ENCODE measurements around the gene STX3. TPM values are rescaled to one million over a fixed set of nuclear protein-coding genes. Genes with fewer than 3 reads are reported as not detected.
A peak's percentile ranks its signal among the peaks of the same experiment; 100 is the strongest.

STX3 gene
- total RNA-seq, 1 experiment from 2014 or later: 178 TPM

GRCh38 chr11:59773083-59773440, 17.9 kb downstream of the STX3 start:
- CTCF ChIA-PET: interaction anchor here (0.7 to 1.8 kb wide), 2 partner anchors 18 to 709 kb away, joined by 4 read pairs; partner anchors contain the start of gene STX3
- peaks cover 67% of the 10 kb centered on the region for H3K36me3 Mint-ChIP-seq (ENCODE audit: insufficient read depth, unreplicated experiment)
- H3K4me1 Mint-ChIP-seq (ENCODE audit: low read depth, unreplicated experiment): peaks cover 39% of the 10 kb centered on the region
- TF ChIP-seq CTCF (IDR thresholded peaks at IDR 0.05; ENCODE audit: insufficient read depth in 1 of 2, low read depth in 1 of 2, low read length in 1 of 2, severe bottlenecking in 1 of 2, unreplicated experiment in 1 of 2): no peak
- H3K4me3 ChIP-seq (ENCODE audit: low read depth, low read length): no peak overlapping the region
- no peaks in the 10 kb centered on the region for H3K9me3 Mint-ChIP-seq (ENCODE audit: unreplicated experiment)
- peaks cover 65% of the 10 kb centered on the region for H3K4me1 ChIP-seq
- H3K4me3 Mint-ChIP-seq (ENCODE audit: unreplicated experiment): no peak overlapping the region
- POLR2A ChIA-PET: no interaction called here
- H3K27me3 ChIP-seq (replicated peaks; ENCODE audit: control insufficient read depth, insufficient read depth, low read length): no peaks in the 10 kb centered on the region
- DNase-seq: no peak
- H3K9me3 ChIP-seq: no peaks in the 10 kb centered on the region
- intact Hi-C loops (cut with micrococcal nuclease; ENCODE audit: unreplicated experiment): no loop called here
- 0 out of 2 replicates have a peak, but pooled peaks cover 3% of the 10 kb centered on the region for H3K36me3 ChIP-seq (ENCODE audit: control insufficient read depth, insufficient read depth, low read length)
- no peak overlapping the region for H3K27ac Mint-ChIP-seq (ENCODE audit: unreplicated experiment)
- H3K27me3 Mint-ChIP-seq (ENCODE audit: insufficient read depth, unreplicated experiment): no peaks in the 10 kb centered on the region
- no TSS peak for BruUV-seq (replicated peaks)

- Mint-ChIP-seq H3K4me1 (ENCODE audit: low read depth, unreplicated experiment) (peaks cover 57% of the 10 kb centered on the region), H3K36me3 (ENCODE audit: insufficient read depth, unreplicated experiment) (peaks cover 92% of the 10 kb centered on the region), H3K27me3 (ENCODE audit: insufficient read depth, unreplicated experiment) (no peaks in the 10 kb centered on the region), H3K4me3 (ENCODE audit: unreplicated experiment) (peak overlapping the region; percentile 66), H3K27ac (ENCODE audit: unreplicated experiment) (peak overlapping the region; percentile 74), H3K9me3 (ENCODE audit: unreplicated experiment) (no peaks in the 10 kb centered on the region)
- intact Hi-C loops (cut with micrococcal nuclease; ENCODE audit: unreplicated experiment): loop anchor here (1.0 to 2.0 kb wide), 3 partner anchors 22 to 160 kb away; no protein-coding TSS in a partner anchor
- DNase-seq: peak; percentile 68 to 79
- Histone ChIP-seq H3K4me1 (peaks cover 65% of the 10 kb centered on the region), H3K4me3 (ENCODE audit: low read depth, low read length) (no peak overlapping the region), H3K36me3 (ENCODE audit: control insufficient read depth, insufficient read depth, low read length) (peaks cover 7% of the 10 kb centered on the region; the same call in 1 of the 2 replicates), H3K27me3 (replicated peaks; ENCODE audit: control insufficient read depth, insufficient read depth, low read length) (no peaks in the 10 kb centered on the region), H3K9me3 (no peaks in the 10 kb centered on the region)
- ChIA-PET POLR2A (interaction anchor here (0.6 to 1.1 kb wide), 5 partner anchors 10 to 165 kb away, joined by 3 to 5 read pairs (median 3); no protein-coding TSS in a partner anchor), CTCF (interaction anchor here (0.6 to 1.3 kb wide), 4 partner anchors 8 to 23 kb away, joined by 3 to 4 read pairs (median 4); partner anchors contain the start of gene STX3)
- no peak for TF ChIP-seq CTCF (IDR thresholded peaks at IDR 0.05; ENCODE audit: insufficient read depth in 1 of 2, low read depth in 1 of 2, low read length in 1 of 2, severe bottlenecking in 1 of 2, unreplicated experiment in 1 of 2)
- TSS peak; percentile 72 for BruUV-seq (replicated peaks)
Measured at GRCh38 chr11:59776210-59777066, 21.3 kb downstream of the STX3 start.

GRCh38 chr11:59777104-59777503, 21.9 kb downstream of the STX3 start:
- TF ChIP-seq CTCF (IDR thresholded peaks at IDR 0.05; ENCODE audit: insufficient read depth in 1 of 2, low read depth in 1 of 2, low read length in 1 of 2, severe bottlenecking in 1 of 2, unreplicated experiment in 1 of 2): no peak
- TSS peak; percentile 26 for BruUV-seq (replicated peaks)
- H3K27me3 Mint-ChIP-seq (ENCODE audit: insufficient read depth, unreplicated experiment): no peaks in the 10 kb centered on the region
- H3K9me3 Mint-ChIP-seq (ENCODE audit: unreplicated experiment): no peaks in the 10 kb centered on the region
- ChIA-PET CTCF (interaction anchor here (1.2 to 1.3 kb wide), 3 partner anchors 9 to 23 kb away, joined by 3 to 4 read pairs (median 4); partner anchors contain the start of gene STX3), POLR2A (interaction anchor here (0.6 to 1.0 kb wide), 3 partner anchors 10 to 165 kb away, joined by 3 to 4 read pairs (median 3); no protein-coding TSS in a partner anchor)
- H3K4me3 Mint-ChIP-seq (ENCODE audit: unreplicated experiment): peak overlapping the region; percentile 66
- Histone ChIP-seq H3K9me3 (no peaks in the 10 kb centered on the region), H3K27me3 (replicated peaks; ENCODE audit: control insufficient read depth, insufficient read depth, low read length) (no peaks in the 10 kb centered on the region), H3K4me3 (ENCODE audit: low read depth, low read length) (no peak overlapping the region), H3K4me1 (peaks cover 59% of the 10 kb centered on the region), H3K36me3 (ENCODE audit: control insufficient read depth, insufficient read depth, low read length) (peaks cover 8% of the 10 kb centered on the region)
- intact Hi-C loops (cut with micrococcal nuclease; ENCODE audit: unreplicated experiment): loop anchor here (2.0 kb wide), 1 partner anchor 26 kb away; no protein-coding TSS in a partner anchor
- H3K36me3 Mint-ChIP-seq (ENCODE audit: insufficient read depth, unreplicated experiment): peaks cover 98% of the 10 kb centered on the region
- peaks cover 55% of the 10 kb centered on the region for H3K4me1 Mint-ChIP-seq (ENCODE audit: low read depth, unreplicated experiment)
- peak overlapping the region; percentile 74 for H3K27ac Mint-ChIP-seq (ENCODE audit: unreplicated experiment)
- no peak for DNase-seq

Measured in Caco-2 (cell line).